ENCODE measurements around the gene CD14. TPM values are rescaled to one million over a fixed set of nuclear protein-coding genes. Genes with fewer than 3 reads are reported as not detected.
"Not testable (repeated sequence)": the region's sequence is repeated elsewhere in the genome, so short reads cannot be mapped to it uniquely, and the experiment has no call there.

The CD14 gene
- total RNA-seq, 4 donors from 2014 or later = 0.51 to 48.5 (median 34.0) TPM

DNA sequence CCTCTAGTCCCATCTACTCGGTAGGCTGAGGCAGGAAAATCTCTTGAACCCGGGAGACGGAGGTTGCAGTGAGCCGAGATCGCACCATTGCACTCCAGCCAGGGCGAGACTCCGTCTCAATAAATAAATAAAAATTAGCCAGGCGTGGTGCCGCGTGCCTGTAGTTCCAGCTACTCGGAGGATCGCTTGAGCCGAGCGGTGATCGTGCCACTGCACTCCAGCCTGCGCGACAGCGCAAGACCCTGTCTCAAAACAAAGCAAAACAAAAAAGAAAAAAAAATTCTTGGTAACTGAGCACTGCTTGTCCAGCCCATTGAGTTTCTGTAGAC is 31.0 kb upstream of the CD14 start:
- intact Hi-C loops (cut with DNase I; ENCODE audit: low total_unique reads) = no loop called here
- peak overlapping the region; percentile 81 to 85 for H3K27ac ChIP-seq
- TF ChIP-seq, protein P1, sequence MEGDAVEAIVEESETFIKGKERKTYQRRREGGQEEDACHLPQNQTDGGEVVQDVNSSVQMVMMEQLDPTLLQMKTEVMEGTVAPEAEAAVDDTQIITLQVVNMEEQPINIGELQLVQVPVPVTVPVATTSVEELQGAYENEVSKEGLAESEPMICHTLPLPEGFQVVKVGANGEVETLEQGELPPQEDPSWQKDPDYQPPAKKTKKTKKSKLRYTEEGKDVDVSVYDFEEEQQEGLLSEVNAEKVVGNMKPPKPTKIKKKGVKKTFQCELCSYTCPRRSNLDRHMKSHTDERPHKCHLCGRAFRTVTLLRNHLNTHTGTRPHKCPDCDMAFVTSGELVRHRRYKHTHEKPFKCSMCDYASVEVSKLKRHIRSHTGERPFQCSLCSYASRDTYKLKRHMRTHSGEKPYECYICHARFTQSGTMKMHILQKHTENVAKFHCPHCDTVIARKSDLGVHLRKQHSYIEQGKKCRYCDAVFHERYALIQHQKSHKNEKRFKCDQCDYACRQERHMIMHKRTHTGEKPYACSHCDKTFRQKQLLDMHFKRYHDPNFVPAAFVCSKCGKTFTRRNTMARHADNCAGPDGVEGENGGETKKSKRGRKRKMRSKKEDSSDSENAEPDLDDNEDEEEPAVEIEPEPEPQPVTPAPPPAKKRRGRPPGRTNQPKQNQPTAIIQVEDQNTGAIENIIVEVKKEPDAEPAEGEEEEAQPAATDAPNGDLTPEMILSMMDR (IDR thresholded peaks at IDR 0.05) = no peak
- no peak for TF ChIP-seq POLR2A (IDR thresholded peaks at IDR 0.05)
- no peaks in the 10 kb centered on the region for H3K27me3 ChIP-seq
- peaks cover 0 to 6% of the 10 kb centered on the region in 2 donors for H3K4me1 ChIP-seq
- H3K9me3 ChIP-seq = no peaks in the 10 kb centered on the region
- DNase-seq = no peak
- peak overlapping the region; percentile 89 to 96 for H3K4me3 ChIP-seq
- H3K36me3 ChIP-seq = no peaks in the 10 kb centered on the region

DNA sequence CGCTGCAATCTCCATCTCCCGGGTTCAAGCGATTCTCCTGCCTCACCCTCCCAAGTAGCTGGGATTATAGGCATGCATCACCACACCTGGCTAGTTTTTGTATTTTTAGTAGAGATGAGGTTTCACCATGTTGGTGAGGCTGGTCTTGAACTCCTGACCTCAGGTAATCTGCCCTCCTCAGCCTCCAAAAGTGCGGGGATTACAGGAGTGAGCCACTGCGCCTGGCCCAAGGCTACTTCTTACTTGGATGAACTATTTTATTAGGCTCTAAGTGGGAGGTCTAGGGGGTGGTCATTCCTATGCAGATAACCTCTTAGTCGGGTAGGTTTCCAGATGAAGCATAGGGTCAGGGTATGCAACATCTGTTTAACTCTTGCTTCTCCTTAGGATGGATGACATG is 27.4 kb upstream of the CD14 start:
- DNase-seq; H3K4me3 ChIP-seq; H3K4me1 ChIP-seq; H3K27me3 ChIP-seq; H3K36me3 ChIP-seq; intact Hi-C loops (cut with DNase I; ENCODE audit: low total_unique reads); H3K27ac ChIP-seq; H3K9me3 ChIP-seq: not testable (repeated sequence)

DNA sequence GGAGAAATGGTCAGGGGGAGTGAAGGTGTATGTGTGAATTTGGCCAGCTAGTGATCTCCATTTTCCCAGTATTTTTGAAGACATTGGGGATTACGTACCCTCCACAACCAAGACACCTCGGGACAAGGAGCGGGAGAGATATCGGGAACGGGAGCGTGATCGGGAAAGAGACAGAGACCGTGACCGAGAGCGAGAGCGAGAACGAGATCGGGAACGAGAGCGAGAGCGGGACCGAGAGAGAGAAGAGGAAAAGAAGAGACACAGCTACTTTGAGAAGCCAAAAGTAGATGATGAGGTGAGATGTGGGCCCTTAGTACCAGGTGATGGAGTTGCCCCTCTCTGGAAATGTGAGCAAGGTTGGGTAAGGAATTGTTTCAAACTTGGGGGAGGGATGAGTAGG is 25.9 kb upstream of the CD14 start:
- H3K4me3 ChIP-seq = no peak overlapping the region
- H3K27me3 ChIP-seq = no peaks in the 10 kb centered on the region
- H3K27ac ChIP-seq = no peak overlapping the region
- no peaks in the 10 kb centered on the region for H3K36me3 ChIP-seq
- no peaks in the 10 kb centered on the region for H3K9me3 ChIP-seq
- intact Hi-C loops (cut with DNase I; ENCODE audit: low total_unique reads) = no loop called here
- H3K4me1 ChIP-seq = no peaks in the 10 kb centered on the region
- no peak for TF ChIP-seq POLR2A (IDR thresholded peaks at IDR 0.05)
- TF ChIP-seq, protein P1 (IDR thresholded peaks at IDR 0.05) = no peak
- no peak for DNase-seq

- Histone ChIP-seq H3K9me3 (no peaks in the 10 kb centered on the region), H3K4me3 (peak overlapping the region; percentile 72 to 95), H3K27ac (peak overlapping the region; percentile 71 to 82), H3K27me3 (no peaks in the 10 kb centered on the region), H3K36me3 (no peaks in the 10 kb centered on the region), H3K4me1 (peaks cover 9 to 16% of the 10 kb centered on the region in 2 donors)
- no peak for DNase-seq
- intact Hi-C loops (cut with DNase I; ENCODE audit: low total_unique reads) = no loop called here
- no peak for TF ChIP-seq POLR2A (IDR thresholded peaks at IDR 0.05)
- TF ChIP-seq, protein P1 (IDR thresholded peaks at IDR 0.05) = no peak
These were observed 14.1 kb upstream of the CD14 start for GRCh38 chr5:140647042-140647419.

DNA sequence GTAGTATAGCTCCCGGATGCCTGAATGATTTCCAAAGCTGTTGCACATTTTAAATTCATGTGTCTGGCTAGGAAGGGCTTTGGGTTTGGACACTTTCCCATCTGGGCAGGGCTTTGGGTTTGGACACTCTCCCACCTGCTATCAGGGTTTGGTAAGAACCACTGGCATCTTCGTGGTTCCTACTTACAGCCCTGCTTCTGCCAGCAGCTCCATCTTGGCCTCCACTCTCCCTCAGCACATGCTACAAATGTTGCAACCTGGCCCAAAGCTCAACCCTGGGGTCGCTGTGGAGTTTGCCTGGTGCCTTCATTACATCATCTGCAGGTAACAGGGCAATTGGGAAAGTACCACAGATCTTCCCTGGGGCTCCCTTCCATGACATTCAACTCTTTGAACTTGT is 9.7 kb upstream of the CD14 start:
- Histone ChIP-seq H3K36me3 (no peaks in the 10 kb centered on the region), H3K9me3 (no peaks in the 10 kb centered on the region), H3K27ac (no peak overlapping the region), H3K4me3 (no peak overlapping the region), H3K27me3 (no peaks in the 10 kb centered on the region), H3K4me1 (peaks cover 6 to 9% of the 10 kb centered on the region in 2 donors)
- TF ChIP-seq POLR2A (IDR thresholded peaks at IDR 0.05) = no peak
- TF ChIP-seq, protein P1 (IDR thresholded peaks at IDR 0.05) = no peak
- no peak for DNase-seq
- intact Hi-C loops (cut with DNase I; ENCODE audit: low total_unique reads) = no loop called here

- Histone ChIP-seq H3K27ac (no peak overlapping the region), H3K36me3 (no peaks in the 10 kb centered on the region), H3K27me3 (no peaks in the 10 kb centered on the region), H3K9me3 (no peaks in the 10 kb centered on the region), H3K4me1 (peaks cover 5 to 9% of the 10 kb centered on the region in 2 donors), H3K4me3 (no peak overlapping the region)
- no peak for TF ChIP-seq POLR2A (IDR thresholded peaks at IDR 0.05)
- TF ChIP-seq, protein P1 (IDR thresholded peaks at IDR 0.05) = no peak
- intact Hi-C loops (cut with DNase I; ENCODE audit: low total_unique reads) = no loop called here
- DNase-seq = no peak
These were observed 8.7 kb upstream of the CD14 start for GRCh38 chr5:140641716-140642115.
